NCI-H1930 (cell line): ENCODE data around the gene RARA.
"Not testable (repeated sequence)": the region's sequence is repeated elsewhere in the genome, so short reads cannot be mapped to it uniquely, and the experiment has no call there.

ENCODE experiments used
- DNase-seq, 2 experiments: peaks; one replicate each; lab custom pipeline; 2025; lab: John Stamatoyannopoulos, UW

Gene RARA

DNA sequence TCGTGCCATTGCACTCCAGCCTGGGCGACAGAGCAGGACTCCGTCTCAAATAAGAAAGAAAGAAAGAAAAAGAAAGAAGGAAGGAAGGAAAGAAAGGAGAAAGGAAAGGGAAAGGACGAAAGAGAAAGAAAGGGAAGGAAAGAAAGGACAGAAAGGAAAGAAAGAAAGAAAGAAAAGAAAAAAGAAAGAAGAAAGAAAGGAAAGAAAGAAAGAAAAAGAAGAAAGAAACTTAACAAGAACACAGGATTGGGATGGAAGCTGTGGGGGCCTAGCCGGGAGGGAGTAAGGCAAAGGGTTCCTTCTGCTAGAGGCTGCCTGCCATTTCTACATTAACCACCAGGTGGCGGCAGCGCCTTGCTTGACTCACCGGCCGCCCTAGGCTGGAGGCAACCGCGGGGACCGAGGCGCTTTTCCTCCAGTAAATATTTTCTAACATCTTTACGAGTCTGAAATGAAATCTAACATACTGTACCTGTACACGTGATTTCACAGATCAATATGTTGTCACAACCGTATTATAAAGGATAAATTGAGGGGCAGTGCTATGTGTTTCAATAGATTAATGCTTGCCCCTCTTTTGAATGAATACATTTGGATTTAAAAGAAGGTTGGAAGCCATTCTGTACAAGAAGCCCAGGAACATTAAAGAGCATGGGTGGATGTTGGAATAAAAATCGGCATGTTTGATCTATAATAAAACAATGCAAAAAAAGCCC, 49.5 kb downstream of the RARA start:
- DNase-seq = peak; percentile 62 to 76

- DNase-seq = no peak
These were observed 51.1 kb downstream of the RARA start for GRCh38 chr17:40360091-40360490.

GRCh38 chr17:40361063-40361924, 52.3 kb downstream of the RARA start:
- no peak for DNase-seq

GRCh38 chr17:40361925-40362695, 53.1 kb downstream of the RARA start:
- DNase-seq = no peak

DNA sequence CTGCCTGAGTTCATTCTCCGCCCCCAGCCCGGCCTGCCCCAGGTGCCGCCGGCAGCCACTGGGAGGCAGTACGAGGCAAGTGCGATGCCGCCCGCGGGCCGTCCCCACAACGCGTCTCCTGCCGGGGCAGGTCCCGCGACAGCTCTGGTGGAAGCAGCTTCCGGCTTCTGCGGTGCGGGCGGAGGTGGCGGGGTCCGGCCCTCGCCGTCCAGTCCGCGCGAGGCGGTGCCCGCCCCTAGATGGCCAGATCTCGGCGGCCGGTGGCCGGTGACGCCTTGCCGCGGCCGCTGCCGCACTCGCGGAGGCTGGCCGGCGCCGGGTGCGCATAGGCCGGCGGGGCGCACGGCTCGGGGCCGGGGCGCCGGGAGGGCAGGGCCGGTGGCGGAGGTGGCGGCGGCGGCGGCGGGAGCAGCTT, 53.7 kb downstream of the RARA start:
- DNase-seq = peak; percentile 44 to 69

- DNase-seq = peak in 1 of 2 experiments; percentile 52
These were observed 54.3 kb downstream of the RARA start for GRCh38 chr17:40363111-40363827.

DNA sequence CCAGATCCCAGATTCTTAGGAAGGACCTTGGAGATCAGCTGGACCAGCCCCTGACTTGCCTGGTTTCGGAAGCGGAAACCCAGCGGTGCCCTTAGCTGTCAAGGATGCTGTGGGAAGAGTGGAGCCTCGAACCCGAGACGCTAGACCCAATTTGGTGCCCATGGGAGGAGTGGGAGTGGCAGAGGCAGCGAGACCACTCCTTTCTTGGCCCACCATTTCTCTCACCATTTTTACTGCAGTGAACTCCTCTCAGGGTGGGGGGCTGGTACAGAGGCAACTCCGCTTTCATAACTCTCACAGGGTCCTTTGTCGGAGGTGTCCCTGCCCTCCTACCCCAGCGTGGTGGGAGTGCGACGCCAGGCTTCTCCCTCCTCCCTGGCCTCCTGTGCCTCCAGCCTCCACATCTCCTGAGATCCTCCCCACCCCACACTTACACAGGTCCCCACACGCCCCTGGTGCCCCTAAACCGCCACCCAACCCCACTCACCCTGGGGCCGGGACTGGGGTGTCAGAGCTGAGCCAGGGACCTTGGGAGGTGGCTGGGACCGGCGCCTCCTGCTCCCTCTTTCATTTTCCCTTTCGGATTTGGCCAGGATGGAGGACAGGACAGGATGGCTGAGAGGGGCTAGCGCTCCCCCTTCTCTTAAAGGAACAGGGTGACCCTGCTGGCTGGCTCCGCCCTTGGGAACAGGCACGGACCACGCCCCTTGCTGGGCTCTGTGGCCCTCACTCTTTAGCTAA, 55.3 kb downstream of the RARA start, which contains the start of gene GJD3:
TSS of gene GJD3 (minus strand) at position 617 of the 741 bp plus-strand sequence. CDS start 922 bp downstream, outside the sequence.
- no peak for DNase-seq

- DNase-seq = no peak
These were observed 55.9 kb downstream of the RARA start for GRCh38 chr17:40364906-40365305.

- DNase-seq = no peak
These were observed 57.3 kb downstream of the RARA start for GRCh38 chr17:40366076-40366860.

GRCh38 chr17:40366861-40367518, 58.0 kb downstream of the RARA start:
- no peak for DNase-seq

DNA sequence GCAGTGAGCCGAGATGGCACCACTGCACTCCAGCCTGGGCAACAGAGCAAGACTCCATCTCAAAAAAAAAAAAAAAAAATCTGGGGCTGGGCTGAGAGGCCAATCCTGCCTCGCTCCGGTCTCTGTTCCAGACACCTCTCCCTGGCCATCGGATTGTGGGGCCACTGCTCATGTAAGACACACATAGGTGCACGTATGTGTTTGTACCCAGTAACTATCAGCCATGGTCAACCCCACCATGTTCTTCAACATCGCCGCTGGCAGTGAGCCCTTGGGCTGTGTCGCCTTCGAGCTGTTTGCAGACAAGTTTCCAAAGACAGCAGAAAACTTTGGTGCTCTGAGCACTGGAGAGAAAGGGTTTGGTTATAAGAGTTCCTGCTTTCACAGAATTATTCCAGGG, 58.7 kb downstream of the RARA start:
- not testable (repeated sequence) for DNase-seq

- DNase-seq = no peak
These were observed 60.9 kb downstream of the RARA start for GRCh38 chr17:40369923-40370322.

GRCh38 chr17:40371261-40371929, 62.4 kb downstream of the RARA start:
- DNase-seq = no peak

- DNase-seq = no peak
These were observed 63.1 kb downstream of the RARA start for GRCh38 chr17:40372031-40372430.

DNA sequence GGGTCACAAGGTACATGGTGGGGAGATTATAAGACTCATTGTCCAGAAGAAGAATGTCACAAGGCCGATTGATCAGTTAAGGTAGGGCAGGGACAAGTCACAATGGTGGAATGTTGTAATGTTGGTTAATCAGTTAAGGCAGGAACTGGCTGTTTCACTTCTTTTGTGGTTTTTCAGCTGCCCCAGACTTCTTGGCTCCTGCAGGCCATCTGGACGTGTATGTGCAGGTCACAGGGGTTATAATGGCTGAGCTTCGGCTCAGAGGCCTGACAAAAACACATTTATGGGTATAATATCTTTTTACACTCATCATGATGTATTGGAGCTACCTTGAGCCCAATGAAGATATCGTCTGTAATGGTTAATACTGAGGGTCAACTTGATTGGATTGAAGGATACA, 63.7 kb downstream of the RARA start:
- not testable (repeated sequence) for DNase-seq

DNA sequence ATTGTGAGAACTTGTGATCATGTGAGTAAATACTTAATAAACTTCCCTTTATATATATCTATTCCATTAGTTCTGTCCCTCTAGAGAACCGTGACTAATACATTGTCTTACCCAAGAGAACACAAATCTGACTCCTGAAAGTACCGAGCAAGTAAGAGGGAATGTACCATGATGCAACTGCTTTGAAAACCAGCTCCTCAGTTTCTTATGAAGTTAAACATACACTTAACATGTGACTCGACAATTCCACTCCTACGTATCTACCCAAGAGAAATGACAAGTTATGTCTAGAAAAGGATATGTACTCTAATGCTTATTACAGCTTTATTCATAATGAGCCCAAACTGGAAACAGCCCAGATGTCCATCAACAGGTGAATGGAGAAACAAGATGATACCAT, 64.3 kb downstream of the RARA start:
- no peak for DNase-seq

GRCh38 chr17:40373999-40374398, 65.0 kb downstream of the RARA start:
- DNase-seq = no peak

- no peak for DNase-seq
These were observed 66.0 kb downstream of the RARA start for GRCh38 chr17:40374821-40375498.
